Measurements from ENCODE around the gene PHACTR3.

PHACTR3 gene

DNA sequence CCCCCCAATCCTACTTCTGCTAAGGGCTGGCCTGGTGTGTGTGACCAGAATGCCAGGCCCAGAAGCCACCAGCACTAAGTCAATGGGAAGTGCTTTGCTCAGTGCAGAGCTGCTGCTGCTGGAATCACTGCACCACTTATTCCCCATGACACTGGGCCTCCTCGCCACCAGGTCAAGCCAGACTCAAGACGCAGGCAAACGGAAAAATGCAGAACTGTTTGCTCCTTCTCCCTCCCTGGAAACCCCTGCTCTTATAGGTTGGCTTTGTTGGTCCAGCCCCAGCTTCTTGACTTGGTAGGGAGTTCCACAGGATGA is 121.9 kb downstream of the PHACTR3 start:
- H3K4me3 ChIP-seq (ENCODE audit: low read length): no peak overlapping the region
- H3K36me3 ChIP-seq (ENCODE audit: control insufficient read depth, low read length): no peaks in the 10 kb centered on the region
- 0 out of 2 replicates have a peak, but pooled peaks cover 5% of the 10 kb centered on the region for H3K27me3 ChIP-seq (ENCODE audit: control insufficient read depth, low read length)
- H3K79me2 ChIP-seq (ENCODE audit: control insufficient read depth, low read length): no peaks in the 10 kb centered on the region
- TF ChIP-seq, protein P1, sequence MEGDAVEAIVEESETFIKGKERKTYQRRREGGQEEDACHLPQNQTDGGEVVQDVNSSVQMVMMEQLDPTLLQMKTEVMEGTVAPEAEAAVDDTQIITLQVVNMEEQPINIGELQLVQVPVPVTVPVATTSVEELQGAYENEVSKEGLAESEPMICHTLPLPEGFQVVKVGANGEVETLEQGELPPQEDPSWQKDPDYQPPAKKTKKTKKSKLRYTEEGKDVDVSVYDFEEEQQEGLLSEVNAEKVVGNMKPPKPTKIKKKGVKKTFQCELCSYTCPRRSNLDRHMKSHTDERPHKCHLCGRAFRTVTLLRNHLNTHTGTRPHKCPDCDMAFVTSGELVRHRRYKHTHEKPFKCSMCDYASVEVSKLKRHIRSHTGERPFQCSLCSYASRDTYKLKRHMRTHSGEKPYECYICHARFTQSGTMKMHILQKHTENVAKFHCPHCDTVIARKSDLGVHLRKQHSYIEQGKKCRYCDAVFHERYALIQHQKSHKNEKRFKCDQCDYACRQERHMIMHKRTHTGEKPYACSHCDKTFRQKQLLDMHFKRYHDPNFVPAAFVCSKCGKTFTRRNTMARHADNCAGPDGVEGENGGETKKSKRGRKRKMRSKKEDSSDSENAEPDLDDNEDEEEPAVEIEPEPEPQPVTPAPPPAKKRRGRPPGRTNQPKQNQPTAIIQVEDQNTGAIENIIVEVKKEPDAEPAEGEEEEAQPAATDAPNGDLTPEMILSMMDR (IDR thresholded peaks at IDR 0.05; ENCODE audit: low read depth, low read length, poor library complexity, severe bottlenecking): no peak
- no peak for TF ChIP-seq EZH2phosphoT487 (IDR thresholded peaks at IDR 0.05; ENCODE audit: borderline replicate concordance, low read length)
- no peaks in the 10 kb centered on the region for H3K9me2 ChIP-seq (replicated peaks; ENCODE audit: control insufficient read depth, low read length)
- H3K9me3 ChIP-seq (ENCODE audit: control insufficient read depth, insufficient read depth, low read length): no peaks in the 10 kb centered on the region
- H3F3A ChIP-seq (ENCODE audit: control insufficient read depth, insufficient read depth): no peaks in the 10 kb centered on the region
- no peaks in the 10 kb centered on the region for H4K20me1 ChIP-seq (ENCODE audit: control insufficient read depth, insufficient read depth, low read depth, low read length)
- H3K4me2 ChIP-seq (ENCODE audit: low read length): no peak overlapping the region
- H3K4me1 ChIP-seq (ENCODE audit: control insufficient read depth, low read length): 0 out of 2 replicates have a peak, but pooled peaks cover 4% of the 10 kb centered on the region
- no peak overlapping the region for H3K27ac ChIP-seq (ENCODE audit: low read depth, low read length)

DNA sequence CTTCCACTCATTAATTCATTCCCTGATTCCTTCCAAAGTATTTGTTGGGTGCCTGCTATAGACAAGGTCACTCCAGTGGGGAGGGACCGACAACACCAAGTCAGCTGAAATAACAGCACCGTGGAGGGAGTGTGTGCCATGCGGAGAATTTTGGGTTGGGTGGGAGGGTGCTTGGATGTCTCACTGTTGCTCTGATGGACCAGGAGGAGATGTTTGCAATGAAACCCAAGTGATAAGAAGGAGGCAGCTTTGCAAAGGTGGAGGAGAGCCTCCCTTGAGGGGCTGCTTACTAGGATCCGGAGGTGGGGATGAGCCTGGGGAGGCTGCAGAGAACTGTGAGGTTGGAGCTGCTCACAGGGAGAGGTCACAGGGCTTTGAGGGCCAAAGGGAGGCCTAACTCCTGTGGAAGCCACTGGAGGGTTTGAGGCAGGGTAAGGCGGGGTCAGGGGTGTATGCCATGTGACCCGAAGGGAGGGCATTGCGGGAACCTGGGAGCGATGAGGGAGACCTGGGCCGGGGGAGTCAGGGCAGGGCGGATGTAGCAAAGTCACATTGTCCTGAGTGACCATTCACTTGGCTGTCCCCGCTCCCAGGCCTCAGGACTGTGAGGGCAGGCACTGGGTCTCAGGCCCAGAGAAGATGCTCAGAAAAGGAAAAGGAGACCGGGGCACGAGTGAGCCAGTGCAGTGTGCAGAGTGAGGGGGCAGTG is 124.5 kb downstream of the PHACTR3 start:
- Histone ChIP-seq H3F3A (ENCODE audit: control insufficient read depth, insufficient read depth) (no peaks in the 10 kb centered on the region), H3K4me1 (ENCODE audit: control insufficient read depth, low read length) (0 out of 2 replicates have a peak, but pooled peaks cover 3% of the 10 kb centered on the region), H3K36me3 (ENCODE audit: control insufficient read depth, low read length) (no peaks in the 10 kb centered on the region), H3K9me2 (replicated peaks; ENCODE audit: control insufficient read depth, low read length) (no peaks in the 10 kb centered on the region), H4K20me1 (ENCODE audit: control insufficient read depth, insufficient read depth, low read depth, low read length) (no peaks in the 10 kb centered on the region), H3K27ac (ENCODE audit: low read depth, low read length) (no peak overlapping the region), H3K27me3 (ENCODE audit: control insufficient read depth, low read length) (no peaks in the 10 kb centered on the region), H3K4me3 (ENCODE audit: low read length) (no peak overlapping the region), H3K9me3 (ENCODE audit: control insufficient read depth, insufficient read depth, low read length) (no peaks in the 10 kb centered on the region), H3K4me2 (ENCODE audit: low read length) (no peak overlapping the region), H3K79me2 (ENCODE audit: control insufficient read depth, low read length) (no peaks in the 10 kb centered on the region)
- TF ChIP-seq, protein P1 (IDR thresholded peaks at IDR 0.05; ENCODE audit: low read depth, low read length, poor library complexity, severe bottlenecking): no peak
- no peak for TF ChIP-seq EZH2phosphoT487 (IDR thresholded peaks at IDR 0.05; ENCODE audit: borderline replicate concordance, low read length)

DNA sequence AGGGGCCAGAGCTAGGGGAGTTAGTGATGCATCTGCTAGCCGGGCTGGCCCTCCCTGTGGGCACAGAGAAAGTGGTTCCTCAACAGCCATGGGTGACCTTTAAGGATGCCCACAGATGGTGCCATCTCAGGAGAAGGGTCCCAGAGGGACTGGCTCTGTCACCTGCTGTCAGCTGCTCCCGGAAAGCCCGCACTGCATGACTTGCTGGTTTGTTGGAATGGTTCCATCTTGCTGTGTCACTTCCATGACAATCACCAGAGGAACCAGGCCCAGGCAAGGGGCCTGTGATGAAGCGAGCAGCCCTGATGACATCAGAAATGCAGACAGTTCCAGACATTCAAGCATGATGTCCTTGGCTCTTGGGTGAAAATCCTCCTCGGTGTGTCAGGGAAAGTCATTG is 125.2 kb downstream of the PHACTR3 start:
- TF ChIP-seq, protein P1 (IDR thresholded peaks at IDR 0.05; ENCODE audit: low read depth, low read length, poor library complexity, severe bottlenecking): no peak
- no peak for TF ChIP-seq EZH2phosphoT487 (IDR thresholded peaks at IDR 0.05; ENCODE audit: borderline replicate concordance, low read length)
- no peaks in the 10 kb centered on the region for H3F3A ChIP-seq (ENCODE audit: control insufficient read depth, insufficient read depth)
- H3K27ac ChIP-seq (ENCODE audit: low read depth, low read length): no peak overlapping the region
- H3K9me3 ChIP-seq (ENCODE audit: control insufficient read depth, insufficient read depth, low read length): no peaks in the 10 kb centered on the region
- no peak overlapping the region for H3K4me2 ChIP-seq (ENCODE audit: low read length)
- no peaks in the 10 kb centered on the region for H3K27me3 ChIP-seq (ENCODE audit: control insufficient read depth, low read length)
- H3K36me3 ChIP-seq (ENCODE audit: control insufficient read depth, low read length): no peaks in the 10 kb centered on the region
- no peak overlapping the region for H3K4me3 ChIP-seq (ENCODE audit: low read length)
- H3K9me2 ChIP-seq (replicated peaks; ENCODE audit: control insufficient read depth, low read length): no peaks in the 10 kb centered on the region
- H3K79me2 ChIP-seq (ENCODE audit: control insufficient read depth, low read length): no peaks in the 10 kb centered on the region
- H3K4me1 ChIP-seq (ENCODE audit: control insufficient read depth, low read length): no peaks in the 10 kb centered on the region
- H4K20me1 ChIP-seq (ENCODE audit: control insufficient read depth, insufficient read depth, low read depth, low read length): no peaks in the 10 kb centered on the region
